T-helper 2 cell treated with Interferon-gamma antibody and Interleukin-4, amounts not matched to agents 100 ng/mL and 5 ng/mL, for 36 hours (primary cell): ENCODE data around the gene GPR65. TPM values are rescaled to one million over a fixed set of nuclear protein-coding genes. Genes with fewer than 3 reads are reported as not detected.

Experiments
- intact Hi-C: fragments of 100-400 bp; cut with micrococcal nuclease; formaldehyde crosslinking; loops from one replicate; pipeline ENCODE4 v1.15.1; 2023
- total RNA-seq: library from RNA; stranded (reverse); gene quantifications from 2 replicates; pipeline ENCODE4 v1.2.3, GENCODE V29; 2022

Gene GPR65
- total RNA-seq, 1 donor from 2014 or later: 14.4 TPM

DNA sequence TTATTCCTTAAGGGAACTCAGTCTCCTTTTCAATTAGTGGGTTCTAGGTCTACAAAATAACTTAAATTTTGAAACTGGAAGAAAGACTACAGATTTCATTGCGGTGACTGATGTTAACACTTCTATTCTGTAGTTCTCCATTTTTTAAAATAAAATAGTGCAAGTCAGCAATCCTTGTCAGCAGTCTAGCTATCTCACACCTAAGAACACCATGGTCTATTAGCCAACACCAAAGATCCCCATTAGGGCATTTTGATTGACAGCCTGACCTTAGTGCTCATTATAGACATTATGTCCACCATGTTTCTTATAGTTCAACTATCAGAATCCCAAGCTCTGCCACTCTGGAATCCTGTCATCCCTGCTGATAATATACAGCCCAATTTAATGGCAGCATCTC, 27.4 kb downstream of the GPR65 start:
- intact Hi-C loops: no loop called here

DNA sequence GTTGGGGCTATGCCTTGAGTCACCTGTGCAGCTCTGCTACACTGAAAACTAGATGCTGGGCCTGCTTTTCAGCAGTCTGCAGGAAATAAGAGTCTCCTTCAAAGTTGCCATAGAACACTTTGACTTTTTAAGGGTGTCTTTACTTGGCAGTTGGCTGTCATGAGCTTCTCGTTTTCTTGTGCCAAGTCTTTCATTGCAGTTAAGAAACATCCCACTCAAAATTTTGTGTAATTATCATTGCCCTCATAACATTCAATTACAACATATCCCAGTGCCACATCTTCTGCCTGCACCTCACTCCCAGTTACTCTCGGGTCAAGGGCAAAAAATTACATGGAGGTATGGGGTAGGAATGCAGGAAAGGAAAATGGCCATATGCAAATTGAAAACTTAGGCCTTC, 29.1 kb downstream of the GPR65 start:
- intact Hi-C loops: no loop called here

GRCh38 chr14:88036422-88036821, 31.5 kb downstream of the GPR65 start:
- intact Hi-C loops: no loop called here

GRCh38 chr14:88037325-88037724, 32.4 kb downstream of the GPR65 start:
- intact Hi-C loops: no loop called here

DNA sequence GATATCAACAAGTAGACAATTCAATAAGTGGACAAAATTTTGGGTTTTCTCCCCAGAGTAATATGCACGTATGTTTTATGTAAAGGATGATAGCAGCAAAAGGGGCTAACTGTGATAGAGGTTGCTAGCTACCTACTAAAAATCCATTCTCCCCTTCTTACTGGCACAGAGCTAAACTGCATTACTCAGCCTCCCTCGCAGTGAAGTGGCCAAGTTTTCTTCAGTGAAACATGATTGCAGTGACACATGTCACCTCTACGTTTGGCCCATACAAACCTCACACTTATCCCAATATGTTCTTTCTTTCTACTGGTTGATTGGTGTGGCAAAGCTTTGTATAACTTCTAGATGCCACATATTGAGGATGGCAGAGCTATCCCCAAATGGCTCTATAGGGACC, 34.3 kb downstream of the GPR65 start:
- intact Hi-C loops: no loop called here

GRCh38 chr14:88040146-88040545, 35.2 kb downstream of the GPR65 start:
- intact Hi-C loops: no loop called here

- intact Hi-C loops: no loop called here
Observed at GRCh38 chr14:88043529-88044443, 38.9 kb downstream of the GPR65 start.

DNA sequence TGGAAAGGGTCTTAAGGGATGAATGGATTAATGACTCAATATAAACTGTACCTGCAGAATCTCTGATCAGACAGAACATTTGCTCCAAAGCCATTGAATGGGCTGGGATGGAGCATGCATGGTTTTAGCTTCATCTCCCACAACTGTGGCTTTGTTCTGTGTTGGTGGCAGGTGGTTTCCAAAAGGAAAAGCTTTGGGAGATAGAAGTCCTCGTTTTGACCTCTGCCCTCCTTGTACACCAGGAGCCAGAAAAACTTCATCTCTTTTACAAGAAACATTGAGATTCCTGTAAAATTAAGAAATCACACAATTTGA, 39.5 kb downstream of the GPR65 start:
- intact Hi-C loops: no loop called here

- intact Hi-C loops: no loop called here
Observed at GRCh38 chr14:88044776-88045446, 40.0 kb downstream of the GPR65 start.

GRCh38 chr14:88045705-88046104, 40.8 kb downstream of the GPR65 start:
- intact Hi-C loops: no loop called here

DNA sequence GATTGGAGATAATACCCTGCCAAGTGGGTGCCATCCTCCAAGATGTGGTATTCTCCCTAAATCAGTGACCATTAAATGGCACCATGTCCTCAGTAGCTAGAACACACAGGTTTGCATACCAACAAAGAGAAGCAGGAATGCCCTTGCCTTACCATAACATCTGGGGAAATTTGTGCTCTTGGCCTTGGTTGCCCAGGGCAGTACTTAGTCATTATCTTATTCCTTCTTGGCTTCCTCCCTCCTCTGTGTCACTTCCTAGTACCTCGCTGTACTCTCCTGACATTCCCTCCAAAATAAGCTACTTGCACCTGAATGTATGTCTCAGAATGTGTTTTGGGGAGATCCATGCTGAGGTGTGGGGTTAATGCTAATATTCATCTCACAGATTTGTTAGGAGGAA, 43.4 kb downstream of the GPR65 start:
- intact Hi-C loops: no loop called here

DNA sequence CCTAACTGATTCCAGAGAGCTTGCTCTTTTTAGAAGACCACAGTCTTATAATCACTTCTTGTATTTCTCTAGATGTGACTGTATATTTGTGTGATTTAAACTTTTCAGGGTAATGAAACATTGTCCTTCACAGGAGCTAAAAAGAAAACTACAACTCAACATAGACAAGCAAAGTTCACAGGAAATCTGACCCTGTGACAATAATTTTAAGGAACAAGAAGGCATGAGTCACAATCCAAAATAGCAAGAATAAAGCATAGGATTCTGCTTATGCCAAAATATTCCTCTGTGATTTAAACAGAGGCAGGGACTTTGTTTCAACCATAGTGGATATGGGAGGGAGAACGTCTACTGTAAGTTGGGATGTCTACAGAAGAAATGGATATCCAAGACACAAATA, 44.3 kb downstream of the GPR65 start:
- intact Hi-C loops: no loop called here

DNA sequence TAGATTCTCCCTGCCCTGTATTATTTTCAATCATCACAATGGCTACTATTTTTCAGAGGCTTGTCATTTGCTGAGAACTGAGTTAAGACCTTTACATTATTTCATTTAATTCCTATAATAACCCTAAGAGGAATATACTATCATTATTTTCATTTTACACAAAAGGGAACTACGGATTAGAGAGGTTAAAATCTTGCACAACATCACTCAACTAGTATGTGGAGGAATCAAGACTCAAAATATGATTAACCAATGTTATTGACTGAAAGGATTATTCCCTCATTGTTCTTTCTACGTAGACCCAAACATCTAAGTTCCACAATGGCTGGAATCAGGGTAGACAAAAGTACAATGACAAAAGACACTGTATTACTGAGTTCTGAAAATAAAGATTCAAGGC, 45.0 kb downstream of the GPR65 start:
- intact Hi-C loops: no loop called here

DNA sequence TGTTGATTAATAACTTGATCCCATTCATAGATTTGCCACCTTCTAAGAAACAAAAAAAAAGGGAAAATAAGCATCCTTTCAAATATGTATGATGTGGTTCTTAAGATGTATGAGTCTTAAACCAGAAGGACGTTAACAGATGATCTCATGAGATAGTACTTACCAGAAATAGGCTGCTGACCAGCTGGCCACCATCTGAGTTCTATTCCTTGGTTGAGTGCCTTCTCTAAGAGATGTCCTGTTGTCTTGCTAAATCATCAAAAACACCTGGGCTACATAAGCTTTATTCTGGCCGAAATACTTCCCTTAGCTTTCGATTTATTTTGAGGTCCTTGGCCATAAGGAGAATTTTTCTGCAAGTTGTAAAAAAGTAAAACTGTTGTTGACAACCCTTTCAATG, 55.6 kb downstream of the GPR65 start:
- intact Hi-C loops: no loop called here

- intact Hi-C loops: no loop called here
Observed at GRCh38 chr14:88063811-88064210, 58.9 kb downstream of the GPR65 start.

Other genes starting within 250 kb of the GPR65 start
- gene GALC, start 12.0 kb upstream of the GPR65 start, total RNA-seq: 16.3 and 17.0 TPM in 2 replicates